HS-5 (cell line): ENCODE measurements around the gene LRRFIP2.
"Not testable (repeated sequence)": the region's sequence is repeated elsewhere in the genome, so short reads cannot be mapped to it uniquely, and the experiment has no call there.

Experiments used
- DNase-seq: peaks from one replicate; pipeline ENCODE4 v3.0.0-alpha.2; 2012; ENCODE audit warnings: low read depth

Gene LRRFIP2

GRCh38 chr3:37058117-37058516 is 116.3 kb downstream of the LRRFIP2 start:
- DNase-seq = no peak

GRCh38 chr3:37056826-37057225 is 117.6 kb downstream of the LRRFIP2 start:
- no peak for DNase-seq

GRCh38 chr3:37055077-37055476 is 119.3 kb downstream of the LRRFIP2 start:
- DNase-seq = not testable (repeated sequence)

- DNase-seq = no peak
These were observed 120.0 kb downstream of the LRRFIP2 start for GRCh38 chr3:37054370-37054769.

GRCh38 chr3:37053753-37054152 is 120.6 kb downstream of the LRRFIP2 start:
- DNase-seq = no peak

- DNase-seq = no peak
These were observed 121.0 kb downstream of the LRRFIP2 start for GRCh38 chr3:37053337-37053736.

GRCh38 chr3:37052860-37053259 is 121.5 kb downstream of the LRRFIP2 start:
- no peak for DNase-seq

GRCh38 chr3:37050282-37050681 is 124.1 kb downstream of the LRRFIP2 start:
- no peak for DNase-seq

GRCh38 chr3:37042712-37043111 is 131.7 kb downstream of the LRRFIP2 start:
- DNase-seq = not testable (repeated sequence)

- DNase-seq = no peak
These were observed 132.7 kb downstream of the LRRFIP2 start for GRCh38 chr3:37041546-37042195.

GRCh38 chr3:37040231-37040630 is 134.2 kb downstream of the LRRFIP2 start:
- DNase-seq = no peak

GRCh38 chr3:37039161-37039846 is 135.1 kb downstream of the LRRFIP2 start:
- DNase-seq = no peak

GRCh38 chr3:37037352-37037751 is 137.0 kb downstream of the LRRFIP2 start:
- DNase-seq = no peak

- no peak for DNase-seq
These were observed 141.4 kb downstream of the LRRFIP2 start for GRCh38 chr3:37032961-37033360.

- no peak for DNase-seq
These were observed 143.2 kb downstream of the LRRFIP2 start for GRCh38 chr3:37031096-37031682.

GRCh38 chr3:37030588-37030987 is 143.8 kb downstream of the LRRFIP2 start:
- no peak for DNase-seq

GRCh38 chr3:37029516-37030163 is 144.7 kb downstream of the LRRFIP2 start:
- DNase-seq = no peak

GRCh38 chr3:37029111-37029510 is 145.3 kb downstream of the LRRFIP2 start:
- no peak for DNase-seq

- DNase-seq = no peak
These were observed 146.1 kb downstream of the LRRFIP2 start for GRCh38 chr3:37028329-37028728.

- no peak for DNase-seq
These were observed 147.5 kb downstream of the LRRFIP2 start for GRCh38 chr3:37026851-37027250.

GRCh38 chr3:37025561-37026335 is 148.6 kb downstream of the LRRFIP2 start:
- no peak for DNase-seq

- DNase-seq = no peak
These were observed 149.5 kb downstream of the LRRFIP2 start for GRCh38 chr3:37024820-37025405.
